ENCODE data around the gene MFAP3L. TPM values are rescaled to one million over a fixed set of nuclear protein-coding genes. Genes with fewer than 3 reads are reported as not detected.

Gene MFAP3L
- polyA plus RNA-seq, 1 donor from 2014 or later: 4.0 TPM

DNA sequence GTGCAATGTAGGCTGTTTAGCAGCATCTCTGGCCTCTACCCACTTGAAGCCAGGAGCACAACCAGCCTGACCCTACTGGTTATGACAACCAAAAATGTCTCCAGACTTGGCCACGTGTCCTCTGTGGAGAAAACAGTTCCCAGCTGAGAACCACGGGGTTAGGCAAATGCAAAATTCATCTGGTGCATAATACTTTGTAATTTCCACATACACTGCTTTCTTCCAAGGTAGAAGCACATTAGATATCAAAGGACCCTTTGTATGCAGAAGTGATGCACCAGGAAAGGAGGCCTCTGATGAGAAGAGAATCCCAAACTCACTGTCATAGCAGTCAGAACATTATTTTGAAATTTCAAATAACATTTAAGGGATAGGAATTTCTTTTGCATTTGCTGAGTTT, 26.3 kb downstream of the MFAP3L start:
- H3K4me3 ChIP-seq (ENCODE audit: low read length): no peak overlapping the region
- no peaks in the 10 kb centered on the region for H3F3A ChIP-seq (ENCODE audit: insufficient read depth, low read length, poor library complexity, severe bottlenecking)
- H3K9me3 ChIP-seq (ENCODE audit: low read length): no peaks in the 10 kb centered on the region
- no peak overlapping the region for H3K27ac ChIP-seq (ENCODE audit: low read length)
- H2AFZ ChIP-seq (ENCODE audit: low read depth, low read length): no peak overlapping the region
- no peak for TF ChIP-seq POLR2AphosphoS5 (IDR thresholded peaks at IDR 0.05)
- TF ChIP-seq, protein P1, sequence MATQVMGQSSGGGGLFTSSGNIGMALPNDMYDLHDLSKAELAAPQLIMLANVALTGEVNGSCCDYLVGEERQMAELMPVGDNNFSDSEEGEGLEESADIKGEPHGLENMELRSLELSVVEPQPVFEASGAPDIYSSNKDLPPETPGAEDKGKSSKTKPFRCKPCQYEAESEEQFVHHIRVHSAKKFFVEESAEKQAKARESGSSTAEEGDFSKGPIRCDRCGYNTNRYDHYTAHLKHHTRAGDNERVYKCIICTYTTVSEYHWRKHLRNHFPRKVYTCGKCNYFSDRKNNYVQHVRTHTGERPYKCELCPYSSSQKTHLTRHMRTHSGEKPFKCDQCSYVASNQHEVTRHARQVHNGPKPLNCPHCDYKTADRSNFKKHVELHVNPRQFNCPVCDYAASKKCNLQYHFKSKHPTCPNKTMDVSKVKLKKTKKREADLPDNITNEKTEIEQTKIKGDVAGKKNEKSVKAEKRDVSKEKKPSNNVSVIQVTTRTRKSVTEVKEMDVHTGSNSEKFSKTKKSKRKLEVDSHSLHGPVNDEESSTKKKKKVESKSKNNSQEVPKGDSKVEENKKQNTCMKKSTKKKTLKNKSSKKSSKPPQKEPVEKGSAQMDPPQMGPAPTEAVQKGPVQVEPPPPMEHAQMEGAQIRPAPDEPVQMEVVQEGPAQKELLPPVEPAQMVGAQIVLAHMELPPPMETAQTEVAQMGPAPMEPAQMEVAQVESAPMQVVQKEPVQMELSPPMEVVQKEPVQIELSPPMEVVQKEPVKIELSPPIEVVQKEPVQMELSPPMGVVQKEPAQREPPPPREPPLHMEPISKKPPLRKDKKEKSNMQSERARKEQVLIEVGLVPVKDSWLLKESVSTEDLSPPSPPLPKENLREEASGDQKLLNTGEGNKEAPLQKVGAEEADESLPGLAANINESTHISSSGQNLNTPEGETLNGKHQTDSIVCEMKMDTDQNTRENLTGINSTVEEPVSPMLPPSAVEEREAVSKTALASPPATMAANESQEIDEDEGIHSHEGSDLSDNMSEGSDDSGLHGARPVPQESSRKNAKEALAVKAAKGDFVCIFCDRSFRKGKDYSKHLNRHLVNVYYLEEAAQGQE (IDR thresholded peaks at IDR 0.05; ENCODE audit: borderline replicate concordance): no peak
- TF ChIP-seq, protein P2, sequence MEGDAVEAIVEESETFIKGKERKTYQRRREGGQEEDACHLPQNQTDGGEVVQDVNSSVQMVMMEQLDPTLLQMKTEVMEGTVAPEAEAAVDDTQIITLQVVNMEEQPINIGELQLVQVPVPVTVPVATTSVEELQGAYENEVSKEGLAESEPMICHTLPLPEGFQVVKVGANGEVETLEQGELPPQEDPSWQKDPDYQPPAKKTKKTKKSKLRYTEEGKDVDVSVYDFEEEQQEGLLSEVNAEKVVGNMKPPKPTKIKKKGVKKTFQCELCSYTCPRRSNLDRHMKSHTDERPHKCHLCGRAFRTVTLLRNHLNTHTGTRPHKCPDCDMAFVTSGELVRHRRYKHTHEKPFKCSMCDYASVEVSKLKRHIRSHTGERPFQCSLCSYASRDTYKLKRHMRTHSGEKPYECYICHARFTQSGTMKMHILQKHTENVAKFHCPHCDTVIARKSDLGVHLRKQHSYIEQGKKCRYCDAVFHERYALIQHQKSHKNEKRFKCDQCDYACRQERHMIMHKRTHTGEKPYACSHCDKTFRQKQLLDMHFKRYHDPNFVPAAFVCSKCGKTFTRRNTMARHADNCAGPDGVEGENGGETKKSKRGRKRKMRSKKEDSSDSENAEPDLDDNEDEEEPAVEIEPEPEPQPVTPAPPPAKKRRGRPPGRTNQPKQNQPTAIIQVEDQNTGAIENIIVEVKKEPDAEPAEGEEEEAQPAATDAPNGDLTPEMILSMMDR (IDR thresholded peaks at IDR 0.05; ENCODE audit: poor library complexity, severe bottlenecking): no peak
- no peak for TF ChIP-seq EZH2 (IDR thresholded peaks at IDR 0.05; ENCODE audit: borderline replicate concordance, insufficient read depth, low read length, poor library complexity, severe bottlenecking)
- no peak for TF ChIP-seq RAD21 (conservative IDR thresholded peaks at IDR 0.05)
- TF ChIP-seq SMC3 (conservative IDR thresholded peaks at IDR 0.05; ENCODE audit: poor library complexity): no peak
- no peaks in the 10 kb centered on the region for H3K79me2 ChIP-seq (replicated peaks; ENCODE audit: insufficient read depth, low read length)
- H3K36me3 ChIP-seq (ENCODE audit: insufficient read depth, low read length): no peaks in the 10 kb centered on the region
- H3K9ac ChIP-seq (ENCODE audit: low read length): no peak overlapping the region
- no peaks in the 10 kb centered on the region for H3K9me2 ChIP-seq (ENCODE audit: insufficient read depth, low read length)
- H3K27me3 ChIP-seq (ENCODE audit: insufficient read depth, low read depth, low read length): no peaks in the 10 kb centered on the region
- no peaks in the 10 kb centered on the region for H4K20me1 ChIP-seq (ENCODE audit: insufficient read depth)
- no peak overlapping the region for H3K4me2 ChIP-seq (ENCODE audit: low read length)

DNA sequence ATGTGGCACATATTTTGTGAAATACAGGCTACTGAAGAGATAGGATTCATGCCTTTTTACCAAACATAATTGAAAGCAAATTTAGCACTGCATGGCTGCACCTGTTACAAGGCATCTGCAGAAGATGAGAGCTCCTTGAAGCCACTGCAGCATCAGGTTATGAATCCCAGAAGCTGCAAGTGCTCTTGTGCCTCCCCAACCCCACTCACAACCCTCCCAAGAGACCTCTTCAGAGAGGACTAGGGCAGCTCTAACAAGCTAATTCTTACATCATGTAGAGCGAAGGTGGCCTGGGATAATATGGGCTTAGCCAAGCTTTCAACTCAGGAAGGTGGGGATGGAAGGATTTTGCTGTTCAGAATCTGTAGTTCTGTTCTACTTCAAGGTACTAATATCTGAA, 27.2 kb downstream of the MFAP3L start:
- Histone ChIP-seq H3K27me3 (ENCODE audit: insufficient read depth, low read depth, low read length) (no peaks in the 10 kb centered on the region), H3K9me2 (ENCODE audit: insufficient read depth, low read length) (no peaks in the 10 kb centered on the region), H3K9ac (ENCODE audit: low read length) (no peak overlapping the region), H3K4me2 (ENCODE audit: low read length) (no peak overlapping the region), H2AFZ (ENCODE audit: low read depth, low read length) (no peak overlapping the region), H3K79me2 (replicated peaks; ENCODE audit: insufficient read depth, low read length) (no peaks in the 10 kb centered on the region), H4K20me1 (ENCODE audit: insufficient read depth) (no peaks in the 10 kb centered on the region), H3K36me3 (ENCODE audit: insufficient read depth, low read length) (no peaks in the 10 kb centered on the region), H3F3A (ENCODE audit: insufficient read depth, low read length, poor library complexity, severe bottlenecking) (no peaks in the 10 kb centered on the region), H3K27ac (ENCODE audit: low read length) (no peak overlapping the region), H3K4me3 (ENCODE audit: low read length) (no peak overlapping the region), H3K9me3 (ENCODE audit: low read length) (no peaks in the 10 kb centered on the region)
- no peak for TF ChIP-seq RAD21 (conservative IDR thresholded peaks at IDR 0.05)

DNA sequence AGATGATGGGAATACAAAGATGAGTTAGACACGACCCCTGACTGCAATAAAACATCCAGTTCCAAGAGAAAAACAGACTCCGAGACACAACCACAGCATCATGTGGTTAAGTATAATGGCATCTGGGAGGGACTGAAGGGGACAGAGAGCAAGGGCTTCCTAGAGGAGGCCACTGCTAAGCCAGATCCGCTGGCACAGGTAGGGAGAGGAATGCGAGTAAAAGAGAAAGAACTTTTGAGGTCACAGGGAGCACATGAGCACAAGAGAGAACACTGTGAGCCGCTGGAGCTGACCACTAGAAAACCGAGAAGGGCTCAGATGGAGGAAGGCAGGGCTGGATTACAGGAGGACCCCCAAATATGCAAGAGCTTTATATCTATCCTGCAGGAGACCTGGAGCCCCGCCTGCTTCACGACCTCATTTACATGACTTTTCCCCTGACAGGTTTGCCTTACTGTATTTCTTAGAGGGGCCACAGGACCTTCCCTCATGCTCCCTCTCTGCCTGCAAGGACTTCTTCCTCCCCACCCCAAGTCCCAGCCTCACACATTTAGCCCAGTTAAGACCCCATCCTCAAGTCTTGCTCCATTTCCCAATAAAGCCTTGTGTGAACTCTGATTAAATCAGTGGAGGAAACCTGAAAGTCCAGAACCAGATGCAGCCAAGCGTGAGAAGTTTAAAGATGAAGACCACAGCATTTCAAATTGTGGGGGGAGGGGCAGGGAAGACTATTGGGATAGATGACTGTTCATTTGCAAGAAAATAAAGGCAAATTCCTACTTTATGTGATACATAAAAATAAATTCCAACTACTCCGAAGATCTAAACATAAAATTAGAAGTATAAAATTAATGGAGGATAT, 29.6 kb downstream of the MFAP3L start:
- TF ChIP-seq TAF1 (IDR thresholded peaks at IDR 0.05; ENCODE audit: low read depth) (no peak), EZH2 (IDR thresholded peaks at IDR 0.05; ENCODE audit: borderline replicate concordance, insufficient read depth, low read length, poor library complexity, severe bottlenecking) (no peak), RAD21 (conservative IDR thresholded peaks at IDR 0.05) (no peak), EP300 (conservative IDR thresholded peaks at IDR 0.05; ENCODE audit: poor library complexity, severe bottlenecking) (no peak), SMC3 (conservative IDR thresholded peaks at IDR 0.05; ENCODE audit: poor library complexity) (no peak), MXI1 (conservative IDR thresholded peaks at IDR 0.05; ENCODE audit: poor library complexity, severe bottlenecking) (no peak), POLR2AphosphoS5 (IDR thresholded peaks at IDR 0.05) (no peak)
- TF ChIP-seq, protein P1 (IDR thresholded peaks at IDR 0.05; ENCODE audit: borderline replicate concordance): no peak
- TF ChIP-seq, protein P2 (IDR thresholded peaks at IDR 0.05; ENCODE audit: poor library complexity, severe bottlenecking): no peak
- no peaks in the 10 kb centered on the region for H3K9me2 ChIP-seq (ENCODE audit: insufficient read depth, low read length)
- no peaks in the 10 kb centered on the region for H3K9me3 ChIP-seq (ENCODE audit: low read length)
- no peak overlapping the region for H2AFZ ChIP-seq (ENCODE audit: low read depth, low read length)
- H4K20me1 ChIP-seq (ENCODE audit: insufficient read depth): no peaks in the 10 kb centered on the region
- H3K27me3 ChIP-seq (ENCODE audit: insufficient read depth, low read depth, low read length): no peaks in the 10 kb centered on the region
- no peak overlapping the region for H3K27ac ChIP-seq (ENCODE audit: low read length)
- H3K79me2 ChIP-seq (replicated peaks; ENCODE audit: insufficient read depth, low read length): no peaks in the 10 kb centered on the region
- no peaks in the 10 kb centered on the region for H3K36me3 ChIP-seq (ENCODE audit: insufficient read depth, low read length)
- no peak overlapping the region for H3K4me2 ChIP-seq (ENCODE audit: low read length)
- no peak overlapping the region for H3K9ac ChIP-seq (ENCODE audit: low read length)
- no peaks in the 10 kb centered on the region for H3F3A ChIP-seq (ENCODE audit: insufficient read depth, low read length, poor library complexity, severe bottlenecking)
- no peak overlapping the region for H3K4me3 ChIP-seq (ENCODE audit: low read length)

All from neural cell (in vitro differentiated cells).